OCI-LY7 (cell line): ENCODE results near the gene PRDM7.

ENCODE experiments used
- EZH2phosphoT487 ChIP-seq: fragments of 200-600 bp; sonication (generic); IDR thresholded peaks from 2 replicates; pipeline ENCODE4 v1.6.1; 2018; ENCODE audit warnings: low read depth, borderline replicate concordance, mild to moderate bottlenecking, mixed run types, antibody characterized with exemption, low read length, moderate library complexity, mixed read lengths
- TF ChIP-seq, protein P1 (sequence below): fragments of 200-600 bp; sonication (generic); conservative IDR thresholded peaks from 2 replicates; pipeline ENCODE4 v1.5.1; 2014; ENCODE audit warnings: mild to moderate bottlenecking, antibody characterized with exemption, low read length, moderate library complexity, mixed read lengths

DNA sequence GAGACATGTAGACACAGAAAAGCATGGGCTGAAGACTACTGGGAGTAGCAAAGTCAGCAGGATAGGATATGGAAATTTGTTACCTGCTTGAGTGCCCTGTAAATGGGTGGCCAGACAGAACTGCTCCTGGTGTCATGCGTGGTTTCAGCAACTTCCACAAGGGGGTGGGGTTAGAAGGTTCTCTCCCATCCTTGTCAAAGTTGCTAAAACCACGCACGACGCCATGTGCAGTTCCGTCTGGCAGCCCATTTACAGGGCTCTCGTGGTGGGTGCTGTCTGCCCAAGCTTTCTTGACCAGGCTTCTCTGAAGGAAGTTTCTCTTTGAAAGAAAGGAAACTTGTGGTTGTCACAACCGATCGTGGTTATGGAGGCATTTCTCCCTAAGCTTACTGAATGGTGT is 51.0 kb downstream of the PRDM7 start:
- TF ChIP-seq, protein P1, sequence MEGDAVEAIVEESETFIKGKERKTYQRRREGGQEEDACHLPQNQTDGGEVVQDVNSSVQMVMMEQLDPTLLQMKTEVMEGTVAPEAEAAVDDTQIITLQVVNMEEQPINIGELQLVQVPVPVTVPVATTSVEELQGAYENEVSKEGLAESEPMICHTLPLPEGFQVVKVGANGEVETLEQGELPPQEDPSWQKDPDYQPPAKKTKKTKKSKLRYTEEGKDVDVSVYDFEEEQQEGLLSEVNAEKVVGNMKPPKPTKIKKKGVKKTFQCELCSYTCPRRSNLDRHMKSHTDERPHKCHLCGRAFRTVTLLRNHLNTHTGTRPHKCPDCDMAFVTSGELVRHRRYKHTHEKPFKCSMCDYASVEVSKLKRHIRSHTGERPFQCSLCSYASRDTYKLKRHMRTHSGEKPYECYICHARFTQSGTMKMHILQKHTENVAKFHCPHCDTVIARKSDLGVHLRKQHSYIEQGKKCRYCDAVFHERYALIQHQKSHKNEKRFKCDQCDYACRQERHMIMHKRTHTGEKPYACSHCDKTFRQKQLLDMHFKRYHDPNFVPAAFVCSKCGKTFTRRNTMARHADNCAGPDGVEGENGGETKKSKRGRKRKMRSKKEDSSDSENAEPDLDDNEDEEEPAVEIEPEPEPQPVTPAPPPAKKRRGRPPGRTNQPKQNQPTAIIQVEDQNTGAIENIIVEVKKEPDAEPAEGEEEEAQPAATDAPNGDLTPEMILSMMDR: 0 out of 2 replicates have a peak, but pooled peaks have one; percentile 8
- no peak for TF ChIP-seq EZH2phosphoT487
